Fibroblast of lung (primary cell): ENCODE data around the gene XAB2.

ENCODE experiments used
- CTCF ChIP-seq, 2 donors: IDR thresholded peaks in 1 of 2; conservative IDR thresholded peaks in 1 of 2; 1 replicate in 1 of 2; 2 replicates in 1 of 2; pipeline ENCODE4 v1.5.1; 2011 to 2012; ENCODE audit warnings: low read length in 2 of 2, control low read depth in 1 of 2, inconsistent platforms in 1 of 2, low read depth in 1 of 2, mild to moderate bottlenecking in 1 of 2
- EZH2 ChIP-seq: IDR thresholded peaks from 2 replicates; pipeline ENCODE4 v1.5.1; 2012; ENCODE audit warnings: low read length, control low read depth, mild to moderate bottlenecking; ENCODE audit errors: missing control alignments

- TF ChIP-seq EZH2 (no peak), CTCF (conservative IDR thresholded peaks at IDR 0.05 in 1 of 2, IDR thresholded peaks at IDR 0.05 in 1 of 2; ENCODE audit: low read depth in 1 of 2, low read length in 2 of 2) (no peak)
Observed at GRCh38 chr19:7590256-7590655, 39.1 kb downstream of the XAB2 start.
